Activated effector memory CD4-positive, alpha-beta T cell treated with anti-CD3 and anti-CD28 coated beads, Interleukin-2, amount 50 U/mL, for 16 hours (primary cell): Measurements from ENCODE around the gene MUSK.

ENCODE experiments used
- DNase-seq: peaks from one replicate; pipeline ENCODE4 v3.0.0-alpha.2; 2020

The MUSK gene

DNA sequence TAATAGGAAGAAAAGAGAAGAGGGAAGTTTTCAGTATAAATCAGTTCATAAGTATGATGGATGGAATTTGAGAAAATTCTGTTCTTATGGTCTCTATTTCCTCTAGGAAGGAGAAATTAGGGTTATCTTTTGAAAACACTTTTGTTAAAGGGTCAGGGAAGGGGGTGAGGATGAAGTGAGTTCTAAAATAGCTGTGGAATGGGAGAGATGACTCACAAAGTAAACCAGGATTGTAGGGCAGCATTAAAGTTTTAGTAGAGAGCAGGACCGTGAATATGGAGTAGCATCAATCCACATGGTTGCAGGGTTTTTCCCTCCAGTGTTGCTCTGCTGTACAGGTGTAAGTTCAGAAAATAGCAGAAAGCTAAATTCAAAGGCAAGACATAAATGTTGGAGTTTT lies 32.4 kb downstream of the MUSK start:
- DNase-seq = no peak

DNA sequence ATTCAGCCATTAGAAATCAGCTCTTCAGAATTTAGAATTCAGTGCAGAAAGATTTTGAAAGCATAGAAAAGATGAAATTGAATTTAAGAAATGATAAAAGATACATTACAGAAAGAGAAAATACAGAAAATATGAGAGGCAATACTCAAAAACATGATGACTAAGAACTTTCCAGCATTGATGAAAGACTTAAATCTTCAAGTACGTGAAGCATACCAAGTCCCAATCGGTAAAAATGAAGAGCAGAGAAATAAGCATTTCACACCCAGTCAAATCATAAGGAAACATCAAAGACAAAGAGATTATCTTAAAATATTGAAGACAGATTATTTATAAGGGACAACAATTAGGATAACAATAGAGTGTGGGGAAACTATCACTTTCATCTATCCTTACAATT lies 35.1 kb downstream of the MUSK start:
- DNase-seq = no peak

DNA sequence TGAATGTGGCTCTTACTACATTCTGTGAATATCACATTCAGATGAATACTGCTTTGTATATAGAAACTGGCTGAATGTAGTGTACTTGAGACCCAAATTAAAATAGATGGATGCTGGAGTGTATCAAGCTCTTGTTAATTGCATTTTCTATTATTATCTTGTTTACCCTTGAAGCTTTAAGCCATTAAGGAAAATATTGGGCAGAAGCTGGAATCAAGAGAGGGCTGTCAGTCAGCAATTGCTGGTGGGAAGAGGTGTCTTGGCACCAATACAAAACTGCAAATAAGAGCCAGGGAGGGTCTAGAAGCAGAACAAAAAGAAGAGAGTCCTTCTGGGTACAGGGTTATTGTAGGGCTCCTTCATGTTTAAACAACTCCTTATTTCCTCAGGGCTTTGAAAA lies 38.8 kb downstream of the MUSK start:
- DNase-seq = no peak

DNA sequence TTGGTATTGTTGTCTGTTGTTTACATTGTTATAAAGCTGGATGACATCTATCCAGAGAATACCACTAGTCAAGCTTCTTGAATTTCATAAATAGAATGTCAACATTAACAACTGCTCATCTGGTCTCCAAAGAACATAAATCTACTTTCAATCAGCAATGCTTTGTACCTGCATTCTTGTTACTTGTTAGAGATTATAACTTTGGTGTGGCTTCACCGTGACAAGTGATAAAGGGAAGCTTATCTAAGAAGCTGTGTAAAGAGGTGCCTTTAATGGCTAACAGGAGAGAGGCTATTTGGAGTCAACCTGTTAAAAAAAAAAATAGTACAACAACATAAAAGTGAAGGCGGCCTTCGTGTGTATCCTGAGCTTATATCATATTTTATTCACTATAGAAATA lies 41.8 kb downstream of the MUSK start:
- DNase-seq = no peak

DNA sequence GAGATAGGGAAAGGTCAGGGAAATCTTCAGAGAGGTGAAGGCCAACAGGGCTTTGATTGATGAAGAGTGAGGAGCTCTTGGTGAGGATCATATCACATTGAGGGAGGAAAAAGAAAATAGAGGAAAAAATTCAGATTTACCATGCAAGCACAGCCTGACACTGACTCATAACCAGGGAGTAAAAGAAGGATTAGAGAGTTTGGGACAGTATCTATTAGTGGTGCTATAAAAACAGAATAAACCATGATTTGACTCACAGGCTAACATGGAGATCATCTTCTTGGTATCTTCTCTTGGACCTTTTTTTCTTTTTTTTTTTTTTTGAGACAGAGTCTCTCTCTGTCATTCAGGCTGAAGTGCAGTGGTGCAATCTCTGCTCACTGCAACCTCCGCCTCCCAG lies 44.4 kb downstream of the MUSK start:
- DNase-seq = no peak

DNA sequence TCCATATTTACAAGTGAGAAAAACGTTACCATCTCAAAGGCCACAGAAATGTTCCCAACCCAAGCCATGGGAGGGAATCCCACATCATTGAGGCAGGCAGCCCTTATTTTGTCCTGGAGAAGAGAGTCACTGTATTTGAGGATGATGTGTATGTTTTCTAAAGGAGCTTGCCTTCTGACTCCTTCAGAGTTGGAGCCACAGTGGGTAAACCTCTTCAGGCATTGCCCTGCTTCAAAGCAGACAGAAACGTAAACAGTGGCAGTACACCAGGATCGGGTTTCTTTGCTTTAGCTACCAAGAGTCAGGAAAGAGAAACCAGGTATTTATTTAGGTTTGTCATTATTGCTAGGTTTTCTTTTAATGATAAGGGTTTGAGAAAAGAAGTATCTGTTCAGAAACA lies 45.7 kb downstream of the MUSK start:
- no peak for DNase-seq

DNA sequence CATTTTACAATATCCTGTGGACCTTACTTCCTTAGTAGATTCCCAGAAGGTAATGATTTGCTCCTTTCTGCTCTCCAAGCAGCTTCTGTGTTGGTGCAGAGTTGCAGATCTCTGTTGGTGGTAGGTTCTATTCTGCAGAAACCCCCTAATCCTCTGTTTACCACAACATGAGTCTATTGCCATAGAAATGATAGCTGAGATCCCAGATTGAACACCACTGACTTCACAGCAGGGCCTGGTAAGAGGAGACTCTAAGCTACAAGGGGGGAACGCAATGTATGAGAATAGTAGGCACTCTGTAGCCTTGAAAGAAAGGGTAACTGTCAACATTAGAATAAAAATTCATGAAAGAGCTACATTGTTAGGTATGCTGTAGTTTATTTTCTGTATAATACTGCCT lies 59.5 kb downstream of the MUSK start:
- DNase-seq = no peak

DNA sequence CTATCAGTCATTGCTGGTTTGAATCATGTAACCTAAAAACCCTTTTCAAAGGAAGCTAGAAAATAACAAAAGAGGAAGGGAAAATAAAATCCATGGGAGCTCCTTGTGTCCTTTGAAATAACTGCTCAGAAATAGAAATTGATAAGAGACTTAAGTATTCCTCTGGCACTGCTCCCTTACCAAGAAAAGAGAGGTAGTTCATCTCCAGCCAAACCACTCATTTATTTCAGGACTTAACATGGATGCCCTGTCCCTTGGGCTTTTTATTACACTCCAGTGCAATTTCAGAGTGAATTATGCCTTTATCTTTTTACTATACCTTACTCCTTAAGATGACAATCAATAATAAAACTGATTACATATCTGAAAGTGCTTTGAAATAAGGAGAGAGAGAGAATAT lies 61.0 kb downstream of the MUSK start:
- no peak for DNase-seq

DNA sequence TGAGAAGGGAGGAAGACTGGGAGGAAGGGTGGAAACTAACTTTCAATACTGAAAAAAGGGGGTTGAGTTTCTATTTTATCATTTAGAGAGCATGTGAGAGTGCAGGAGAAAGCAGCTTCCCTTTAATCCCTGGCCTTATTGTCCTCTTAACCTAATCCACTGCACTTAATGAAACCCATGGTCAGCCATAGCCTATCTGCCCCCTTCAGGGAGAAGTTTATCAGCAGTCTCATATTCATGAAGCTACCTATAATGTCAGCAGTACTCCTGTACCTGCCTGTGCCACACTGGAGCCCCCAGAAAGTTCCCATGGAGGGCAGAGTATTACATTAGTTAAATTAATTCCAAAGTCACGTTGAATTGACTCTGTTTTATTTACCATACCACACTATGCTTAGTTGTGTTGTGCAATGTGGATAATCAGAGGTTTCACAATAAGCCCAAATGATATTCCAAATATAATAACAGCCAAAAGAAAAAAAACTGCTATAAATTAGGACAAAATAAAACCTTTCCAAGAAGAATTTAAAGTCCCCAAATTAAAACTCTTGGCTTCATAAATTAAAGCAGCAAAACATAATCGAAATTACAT lies 62.9 kb downstream of the MUSK start:
- no peak for DNase-seq

DNA sequence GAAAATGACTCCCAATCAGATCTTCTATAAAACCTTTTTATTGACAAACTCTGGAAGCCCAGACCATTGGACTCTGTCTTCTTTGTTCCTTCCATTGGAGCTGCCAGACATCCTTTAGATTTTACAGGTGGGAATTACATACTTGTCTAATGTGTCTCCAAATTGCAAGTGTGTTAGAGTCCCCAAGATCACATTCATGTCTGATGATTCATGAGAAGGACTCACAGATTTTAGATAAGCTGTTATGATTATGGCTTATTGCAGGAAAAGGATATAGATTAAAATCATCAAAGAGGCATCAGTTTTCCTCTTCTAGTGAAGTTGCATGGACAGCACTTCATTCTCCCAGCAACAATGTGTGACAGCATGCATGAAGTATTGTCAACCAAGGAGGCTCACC lies 70.4 kb downstream of the MUSK start:
- DNase-seq = no peak

DNA sequence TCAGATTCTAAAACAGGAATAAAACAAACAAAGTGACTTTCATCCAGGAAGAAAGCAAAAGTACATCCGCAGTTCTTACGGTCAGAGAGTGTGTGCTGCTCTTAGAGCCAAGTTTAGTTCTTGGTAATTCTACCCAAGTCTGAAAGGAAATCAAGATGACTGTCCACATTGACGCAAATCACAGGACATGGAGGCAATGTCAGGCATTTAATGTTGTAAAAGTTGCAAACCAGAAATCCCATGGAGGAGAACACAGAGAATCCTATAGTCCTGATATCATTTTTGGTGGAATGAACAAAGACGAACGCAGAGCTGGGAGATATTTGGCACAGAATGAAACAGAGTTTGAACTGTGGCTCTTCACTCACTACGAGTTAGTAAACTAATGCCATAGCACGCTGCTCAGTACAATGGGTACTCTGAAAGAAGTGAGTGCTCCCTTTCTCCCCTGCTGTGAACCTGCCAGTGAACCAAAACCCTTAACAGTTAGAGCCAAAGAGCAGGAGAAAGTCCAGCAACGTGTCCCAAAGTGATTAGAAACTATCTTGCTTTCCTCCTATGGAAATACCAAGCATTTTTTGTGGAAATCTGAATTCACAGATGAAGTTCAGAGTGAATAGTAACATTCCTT lies 74.3 kb downstream of the MUSK start:
- DNase-seq = no peak

DNA sequence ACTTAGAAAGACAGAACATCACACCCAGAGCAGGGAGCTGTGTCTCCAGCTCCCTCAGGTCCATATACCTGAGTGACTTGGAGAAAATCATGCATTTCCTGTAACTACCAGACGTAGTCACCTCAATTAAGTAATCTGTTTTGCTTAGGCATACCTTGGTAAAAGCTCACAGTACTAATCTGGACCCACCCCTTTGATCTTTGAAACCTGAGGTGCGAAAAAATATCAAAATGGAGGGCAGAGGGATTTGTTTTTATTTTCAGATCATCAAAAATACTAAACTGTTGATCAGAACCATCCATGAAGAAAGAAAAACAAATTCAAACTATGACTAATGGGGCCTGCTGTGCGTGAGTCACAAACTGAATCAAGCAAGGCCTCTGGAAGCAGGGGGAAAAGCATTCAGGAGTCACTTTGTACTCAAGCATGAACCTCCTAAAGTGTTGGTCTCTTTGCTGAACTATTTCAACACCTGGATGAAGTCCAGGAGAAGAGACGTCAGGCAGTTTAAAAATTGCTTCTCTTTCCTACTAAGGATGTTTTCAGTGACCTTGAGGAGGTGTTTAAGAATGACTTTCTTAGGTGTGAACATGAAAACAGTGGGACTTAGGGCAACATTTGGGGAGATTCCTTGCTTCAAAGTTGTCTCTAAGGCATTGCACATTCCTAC lies 76.3 kb downstream of the MUSK start:
- DNase-seq = no peak

DNA sequence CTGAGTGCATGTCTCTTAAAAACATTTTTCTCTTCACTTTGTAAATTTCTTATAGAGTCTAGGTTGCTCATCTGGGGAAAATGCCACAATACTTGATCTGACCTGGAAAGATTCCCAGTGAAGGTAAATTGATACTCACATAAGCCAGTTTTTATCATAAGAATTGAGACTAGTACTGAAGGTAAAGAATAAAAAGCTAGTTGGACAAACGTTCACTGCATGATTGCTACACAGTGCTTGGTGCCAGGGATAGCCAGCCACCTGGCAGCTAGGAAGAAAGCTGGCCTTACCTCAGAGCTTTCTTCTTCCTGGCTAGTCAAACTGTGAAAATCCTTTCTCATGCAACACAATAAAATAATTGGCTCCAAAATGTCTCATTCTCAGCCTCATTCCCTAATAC lies 77.1 kb downstream of the MUSK start:
- DNase-seq = no peak

DNA sequence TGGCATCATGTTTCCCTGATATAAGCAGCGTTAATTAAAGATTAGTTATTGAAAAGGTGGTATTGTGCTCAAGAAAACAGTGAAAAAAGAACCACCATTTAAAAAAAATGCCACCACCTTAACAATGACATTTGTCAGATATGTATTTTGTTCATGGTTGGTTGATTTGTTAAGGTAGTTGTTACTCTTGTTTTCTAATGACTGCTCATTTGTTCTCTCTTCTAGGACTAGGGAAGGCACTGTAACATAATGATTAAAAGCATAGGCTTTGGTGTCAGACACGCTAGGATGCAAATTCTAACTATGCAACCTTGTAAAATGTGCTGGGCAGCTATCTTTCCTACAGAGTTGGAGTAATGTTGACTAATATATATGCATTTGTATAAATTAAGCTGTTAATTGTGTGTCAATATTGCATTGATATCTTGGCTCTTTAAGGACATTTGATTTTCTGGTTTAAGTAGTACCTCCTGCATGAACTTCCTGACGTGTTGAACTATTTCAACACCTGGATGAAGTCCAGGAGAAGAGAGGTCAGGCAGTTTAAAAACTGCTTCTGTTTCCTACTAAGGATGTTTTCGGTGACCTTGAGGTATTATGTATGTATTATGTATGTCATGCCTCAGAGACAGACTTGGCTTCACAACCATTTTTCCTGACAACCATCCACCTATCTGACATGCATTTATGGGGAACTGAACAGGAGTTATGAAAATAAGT lies 77.8 kb downstream of the MUSK start:
- DNase-seq = no peak

DNA sequence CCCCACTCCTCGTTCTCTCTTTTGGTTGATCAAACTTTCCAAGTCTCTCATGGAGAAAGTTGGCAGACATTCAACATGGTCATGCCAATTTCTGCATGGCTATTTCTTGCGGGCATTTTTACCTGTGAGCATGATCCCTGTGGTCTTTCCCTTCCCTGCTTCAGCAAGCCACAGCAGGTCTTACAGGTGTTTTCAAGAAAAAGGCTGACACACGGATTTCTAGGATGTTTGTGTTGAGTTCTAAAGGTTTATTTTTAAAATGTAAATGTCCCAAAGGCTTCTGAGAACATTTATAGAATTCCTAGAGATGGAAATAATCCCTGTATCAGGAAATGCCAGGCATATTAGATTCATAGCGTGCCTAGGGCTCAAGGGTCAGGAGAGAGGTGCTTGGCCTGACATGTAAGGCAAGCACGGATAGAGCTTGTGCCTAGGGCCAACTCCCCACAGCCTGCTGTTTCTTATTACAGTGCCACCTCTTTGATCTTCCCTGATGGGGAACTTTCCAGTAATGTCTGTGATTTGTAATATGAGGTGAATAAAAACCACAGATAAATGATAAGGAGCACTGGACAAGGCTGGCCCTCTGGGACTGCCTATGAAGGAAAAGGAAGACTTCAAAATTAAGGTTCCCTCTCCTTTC lies 79.8 kb downstream of the MUSK start:
- no peak for DNase-seq

DNA sequence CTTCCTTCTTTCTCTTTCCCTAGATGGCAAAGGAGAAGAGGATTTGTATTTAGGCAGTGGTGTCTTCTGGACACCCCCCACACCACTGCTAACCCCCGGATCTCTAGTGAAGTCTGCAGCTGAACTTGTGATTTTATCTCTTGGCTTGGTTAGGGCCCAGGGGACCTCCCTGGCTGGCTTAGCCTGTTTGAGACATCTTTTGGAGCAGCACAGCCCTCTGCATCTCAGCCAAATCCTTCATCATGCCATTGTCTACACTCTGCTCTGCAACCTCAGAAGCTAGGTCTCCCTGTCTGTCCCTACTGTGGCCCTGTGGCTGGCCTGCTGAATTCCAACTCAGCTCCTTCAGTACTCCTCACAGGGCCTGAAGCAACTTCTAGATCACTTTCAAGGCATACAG lies 81.7 kb downstream of the MUSK start:
- no peak for DNase-seq

DNA sequence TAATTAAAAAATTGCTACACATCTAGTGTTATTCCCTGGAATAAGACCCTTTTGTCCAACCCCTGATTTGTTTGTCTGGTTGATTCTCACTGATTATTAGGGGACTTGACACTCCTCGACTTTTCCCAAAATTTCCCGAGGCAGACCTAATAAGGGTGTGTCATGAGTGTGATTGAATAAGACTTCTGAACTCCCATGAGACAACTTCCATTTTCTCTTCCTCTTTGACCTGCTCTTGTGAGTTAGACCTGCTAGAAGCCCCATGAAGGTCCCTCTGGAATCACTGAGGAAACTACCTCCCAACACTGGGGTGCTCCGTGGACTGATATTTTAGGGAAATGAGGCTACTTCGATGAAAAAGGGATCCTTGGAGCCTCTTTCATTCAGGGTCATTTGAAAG lies 83.4 kb downstream of the MUSK start:
- no peak for DNase-seq

DNA sequence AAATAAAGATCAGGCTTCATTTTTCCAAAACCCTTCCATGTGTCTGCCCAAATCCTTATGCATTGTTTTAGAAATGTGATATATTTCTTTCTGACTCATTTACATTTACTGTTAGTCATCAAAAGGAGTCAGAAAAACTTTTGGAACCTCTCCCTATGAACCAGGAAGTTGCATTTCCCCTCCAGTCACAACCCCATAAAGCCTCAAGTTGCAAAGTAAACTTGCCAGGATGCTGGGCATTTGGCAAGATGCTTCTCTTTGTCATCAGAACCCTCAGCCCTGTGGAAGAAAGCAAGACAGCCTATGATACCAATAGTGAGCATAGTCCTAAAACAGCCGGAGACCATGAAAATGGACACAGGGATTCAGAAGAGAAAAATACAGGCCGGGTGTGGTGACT lies 84.2 kb downstream of the MUSK start:
- DNase-seq = no peak

DNA sequence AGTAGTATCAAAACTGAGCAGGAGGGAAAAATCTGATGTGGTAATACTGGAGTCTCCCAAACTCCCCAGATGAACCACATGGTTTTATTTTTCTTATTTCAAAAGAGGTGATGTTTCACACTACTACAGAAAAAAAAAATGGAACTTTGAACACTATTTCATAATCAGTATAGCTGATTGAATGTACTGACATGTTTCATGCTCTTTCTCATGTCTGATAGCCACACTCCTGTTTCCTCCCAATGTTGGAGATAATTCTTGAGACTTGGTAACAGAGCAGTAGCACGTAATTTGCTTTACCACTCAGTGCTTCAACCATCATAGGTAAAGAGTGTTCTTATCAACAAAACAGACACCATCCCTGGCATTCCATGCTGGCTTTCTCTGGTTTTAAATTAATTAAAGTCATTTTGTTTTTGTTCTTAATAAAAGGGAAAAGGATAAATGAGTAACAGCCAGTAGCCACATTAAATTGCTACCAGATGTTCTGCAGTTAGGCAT lies 85.2 kb downstream of the MUSK start:
- DNase-seq = no peak

DNA sequence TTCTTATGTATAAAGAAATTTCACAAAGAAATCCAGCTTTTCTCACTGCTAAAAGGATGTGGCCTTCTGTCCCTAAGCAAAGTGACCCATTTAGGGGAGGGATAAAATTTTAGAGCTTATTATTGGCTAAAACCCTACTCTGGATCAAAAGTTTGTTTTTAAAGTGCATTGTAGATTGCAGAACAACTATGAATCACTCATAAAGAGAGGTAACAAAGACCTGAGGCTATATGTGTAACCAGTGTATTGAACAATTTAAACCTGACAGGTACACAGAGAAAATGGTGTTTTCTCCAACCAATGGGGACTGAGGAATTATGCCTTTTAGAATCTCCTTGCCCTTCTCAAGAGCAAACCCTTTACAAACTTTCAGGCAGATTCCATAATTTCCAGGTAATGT lies 86.6 kb downstream of the MUSK start:
- DNase-seq = no peak

DNA sequence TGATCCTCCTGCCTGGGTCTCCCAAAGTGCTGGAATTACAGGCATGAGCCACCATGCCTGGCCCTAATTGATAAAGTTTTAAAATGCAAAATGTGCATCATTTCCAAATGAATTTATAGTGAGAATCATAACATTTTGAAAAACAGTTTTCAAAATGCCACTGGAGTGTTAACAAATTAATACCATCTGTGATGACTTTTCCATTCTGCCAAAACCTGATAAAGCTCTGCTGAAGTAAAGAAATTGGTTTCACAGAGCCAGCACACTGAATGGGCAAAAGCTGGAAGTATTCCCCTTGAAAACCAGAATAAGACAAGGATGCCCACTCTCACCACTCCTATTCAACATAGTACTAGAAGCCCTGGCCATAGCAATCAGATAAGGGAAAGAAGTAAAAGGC lies 89.6 kb downstream of the MUSK start:
- DNase-seq = no peak

DNA sequence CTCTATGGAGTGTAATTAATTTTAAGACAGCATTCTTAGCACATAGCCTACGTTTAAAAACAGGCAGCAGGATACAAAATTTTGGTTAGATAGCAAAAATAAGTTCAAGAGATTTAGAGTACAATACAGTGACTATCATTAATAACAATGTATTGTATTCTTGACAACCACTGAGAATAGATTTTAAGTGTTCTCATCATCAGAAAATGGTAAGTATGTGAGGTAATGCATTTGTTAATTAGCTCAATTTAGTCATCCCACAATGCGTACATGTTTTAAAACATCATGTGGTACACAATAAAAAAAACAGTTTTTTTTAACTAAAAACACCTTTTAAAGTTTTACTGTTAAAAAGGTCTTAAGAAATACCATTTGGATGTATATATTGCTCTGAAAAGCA lies 94.2 kb downstream of the MUSK start:
- DNase-seq = no peak

DNA sequence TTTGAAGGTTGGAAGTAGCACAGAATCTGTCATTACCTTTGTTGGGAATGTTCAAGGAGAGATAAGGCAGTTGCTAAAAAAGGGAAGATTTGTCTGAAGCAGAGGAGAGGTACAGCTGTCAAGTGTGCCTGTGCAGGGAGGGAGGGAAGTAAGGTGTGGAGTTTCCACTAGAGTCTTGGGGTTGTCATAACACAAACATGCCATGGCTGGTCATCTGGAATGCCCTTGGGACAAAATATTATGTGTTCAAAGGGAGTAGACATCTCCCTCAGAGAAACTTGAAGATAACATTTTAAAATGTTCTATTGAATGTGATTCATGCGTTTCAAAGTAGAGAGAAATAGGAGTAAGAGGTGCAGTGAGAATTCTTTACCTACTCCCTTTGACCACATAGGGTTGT lies 95.0 kb downstream of the MUSK start:
- DNase-seq = no peak

DNA sequence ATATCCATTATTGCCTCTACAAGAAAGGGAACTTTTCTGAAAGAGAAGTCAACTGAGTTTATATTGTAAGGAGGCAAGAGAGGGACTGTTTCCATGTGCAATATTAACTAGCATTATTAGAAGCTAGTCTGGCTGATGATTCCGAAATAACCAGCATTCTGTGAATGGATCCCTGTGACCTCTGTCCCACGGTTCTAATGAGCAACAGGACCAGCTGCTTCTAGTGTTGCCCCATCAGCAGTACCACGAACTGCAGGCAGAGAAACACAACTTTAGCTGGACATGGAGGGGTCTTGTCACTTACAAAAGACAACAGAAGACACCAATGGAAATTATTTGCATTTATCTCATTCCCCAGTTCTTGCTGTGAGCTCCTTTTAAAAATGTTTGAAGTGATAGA lies 95.4 kb downstream of the MUSK start:
- no peak for DNase-seq
